Natural killer cell (primary cell): Measurements from ENCODE around the gene PNP. TPM values are rescaled to one million over a fixed set of nuclear protein-coding genes. Genes with fewer than 3 reads are reported as not detected.

ENCODE experiments used
- ATAC-seq, 3 donors: fragments of 150-1000 bp in 2 of 3; fragments of 200-7000 bp in 1 of 3; cut with Tn5 transposase; 1 replicate in 1 of 3; 2 replicates in 2 of 3; pipeline ENCODE4 v1.10.0; 2021; ENCODE audit warnings: mild to moderate bottlenecking in 2 of 3, moderate library complexity in 2 of 3
- DNase-seq, 2 donors: peaks; one replicate each; pipeline versions ENCODE4 v3.0.0 to v3.0.0-alpha.2; 2013 to 2021; ENCODE audit warnings: mixed read lengths in 1 of 2
- H3K27ac ChIP-seq: one replicate; pipeline ENCODE4 v1.5.1; 2013; ENCODE audit warnings: mild to moderate bottlenecking, low read length
- H3K27me3 ChIP-seq: one replicate; pipeline ENCODE4 v1.6.1; 2013; ENCODE audit warnings: low read length; ENCODE audit not compliant: control insufficient read depth, insufficient read depth
- H3K36me3 ChIP-seq: one replicate; pipeline ENCODE4 v1.6.1; 2013; ENCODE audit warnings: low read length; ENCODE audit not compliant: control insufficient read depth, insufficient read depth
- H3K4me1 ChIP-seq: one replicate; pipeline ENCODE4 v1.6.1; 2013; ENCODE audit warnings: low read length; ENCODE audit not compliant: control insufficient read depth, insufficient read depth
- H3K4me3 ChIP-seq: one replicate; pipeline ENCODE4 v1.5.1; 2013; ENCODE audit warnings: low read length
- H3K9me3 ChIP-seq: one replicate; pipeline ENCODE4 v1.6.1; 2013; ENCODE audit warnings: low read length; ENCODE audit not compliant: control insufficient read depth, insufficient read depth
- H3K27ac Mint-ChIP-seq, 2 donors: one replicate each; pipeline ENCODE4 v1.8.0; 2022; ENCODE audit warnings: mild to moderate bottlenecking in 2 of 2, mixed read lengths in 2 of 2, moderate library complexity in 1 of 2
- H3K27me3 Mint-ChIP-seq, 2 donors: one replicate each; pipeline ENCODE4 v1.8.0; 2022; ENCODE audit warnings: low read depth in 2 of 2, mixed read lengths in 2 of 2
- H3K36me3 Mint-ChIP-seq: one replicate; pipeline ENCODE4 v1.8.0; 2022; ENCODE audit warnings: mixed read lengths
- H3K4me1 Mint-ChIP-seq, 2 donors: one replicate each; pipeline ENCODE4 v1.8.0; 2022; ENCODE audit warnings: mixed read lengths in 2 of 2
- H3K4me3 Mint-ChIP-seq: one replicate; pipeline ENCODE4 v1.8.0; 2022; ENCODE audit warnings: mild to moderate bottlenecking, moderate library complexity, mixed read lengths
- H3K9me3 Mint-ChIP-seq, 2 donors: one replicate each; pipeline ENCODE4 v1.8.0; 2022; ENCODE audit warnings: mixed read lengths in 2 of 2
- CTCF ChIP-seq: fragments of 200-600 bp; IDR thresholded peaks from one replicate; pipeline ENCODE4 v1.8.0; 2022; ENCODE audit warnings: antibody characterized with exemption
- WGBS: methylation state at CpG from one replicate; pipeline ENCODE4 v1.1.7; 2013; ENCODE audit warnings: missing lambda C conversion rate; ENCODE audit not compliant: insufficient coverage; 5-methylcytosine and 5-hydroxymethylcytosine counted together
- intact Hi-C: fragments of 100-400 bp; cut with micrococcal nuclease; formaldehyde crosslinking; loops from one replicate; pipeline ENCODE4 v1.14.2; 2022
- total RNA-seq, 4 donors: library from RNA; stranded (reverse); fragments of 120-200 nt in 1 of 4; gene quantifications; one replicate each; pipeline versions ENCODE4 v1.2.3 to v1.2.4, GENCODE V29; 2013 to 2022

The PNP gene
- total RNA-seq, 3 donors from 2014 or later (not counting 1 experiment from before 2014, with no cell fraction given) = 49.5 to 76.8 (median 51.8) TPM

GRCh38 chr14:20428802-20429201 is 40.4 kb upstream of the PNP start:
- Histone ChIP-seq H3K27me3 (no peaks in the 10 kb centered on the region), H3K27ac (no peak overlapping the region), H3K9me3 (no peaks in the 10 kb centered on the region), H3K4me3 (no peak overlapping the region), H3K4me1 (peaks cover 34% of the 10 kb centered on the region), H3K36me3 (no peaks in the 10 kb centered on the region)
- Mint-ChIP-seq H3K4me3 (peak overlapping the region; percentile 35), H3K9me3 (no peaks in the 10 kb centered on the region), H3K27ac (peak overlapping the region; percentile 74 to 76), H3K36me3 (no peaks in the 10 kb centered on the region), H3K27me3 (no peaks in the 10 kb centered on the region), H3K4me1 (peaks cover 23 to 28% of the 10 kb centered on the region in 2 donors)
- ATAC-seq (no peak), DNase-seq (no peak)
- intact Hi-C loops = no loop called here
- no peak for TF ChIP-seq CTCF
- 55% methylated on average over 5 of the region's 5 CpGs for WGBS

- peak overlapping the region; percentile 9 for H3K4me3 Mint-ChIP-seq
- no peak for TF ChIP-seq CTCF
- WGBS = 78% methylated on average over 30 of the region's 30 CpGs
- H3K4me1 Mint-ChIP-seq = peaks cover 23 to 28% of the 10 kb centered on the region in 2 donors
- DNase-seq = peak in 1 of 2 donors; percentile 27
- Histone ChIP-seq H3K27me3 (no peaks in the 10 kb centered on the region), H3K4me3 (no peak overlapping the region), H3K27ac (no peak overlapping the region), H3K4me1 (peaks cover 34% of the 10 kb centered on the region), H3K36me3 (no peaks in the 10 kb centered on the region), H3K9me3 (no peaks in the 10 kb centered on the region)
- intact Hi-C loops = no loop called here
- H3K27me3 Mint-ChIP-seq = no peaks in the 10 kb centered on the region
- H3K36me3 Mint-ChIP-seq = no peaks in the 10 kb centered on the region
- ATAC-seq = peak in 2 of 3 donors; percentile 55 to 58
- no peaks in the 10 kb centered on the region for H3K9me3 Mint-ChIP-seq
- H3K27ac Mint-ChIP-seq = peak overlapping the region; percentile 50 to 70
These were observed 39.2 kb upstream of the PNP start for GRCh38 chr14:20429801-20430669.

GRCh38 chr14:20434701-20435581 is 34.3 kb upstream of the PNP start:
- Histone ChIP-seq H3K27ac (no peak overlapping the region), H3K36me3 (no peaks in the 10 kb centered on the region), H3K9me3 (no peaks in the 10 kb centered on the region), H3K4me1 (peaks cover 22% of the 10 kb centered on the region), H3K4me3 (no peak overlapping the region), H3K27me3 (no peaks in the 10 kb centered on the region)
- Mint-ChIP-seq H3K36me3 (no peaks in the 10 kb centered on the region), H3K9me3 (no peaks in the 10 kb centered on the region), H3K27ac (no peak overlapping the region), H3K4me1 (peaks cover 0 to under 1% of the 10 kb centered on the region in 2 donors), H3K4me3 (no peak overlapping the region), H3K27me3 (no peaks in the 10 kb centered on the region)
- intact Hi-C loops = no loop called here
- DNase-seq = no peak
- ATAC-seq = no peak
- TF ChIP-seq CTCF = no peak
- 93% methylated on average over 44 of the region's 44 CpGs for WGBS
